Measurements from ENCODE around the gene AHCTF1. TPM values are rescaled to one million over a fixed set of nuclear protein-coding genes. Genes with fewer than 3 reads are reported as not detected.
"Not testable (repeated sequence)": the region's sequence is repeated elsewhere in the genome, so short reads cannot be mapped to it uniquely, and the experiment has no call there.

Gene AHCTF1
- total RNA-seq, 1 donor from 2014 or later = 31.3 TPM

- Mint-ChIP-seq H3K9me3 (peaks cover 9% of the 10 kb centered on the region), H3K27me3 (peaks cover 4% of the 10 kb centered on the region), H3K4me1 (no peaks in the 10 kb centered on the region), H3K27ac (no peak overlapping the region), H3K36me3 (ENCODE audit: low read depth) (no peaks in the 10 kb centered on the region), H3K4me3 (no peak overlapping the region)
- POLR2A ChIA-PET = no interaction called here
- intact Hi-C loops (cut with micrococcal nuclease) = no loop called here
- CTCF ChIA-PET = no interaction called here
- ATAC-seq (ENCODE audit: low read depth) (no peak), DNase-seq (no peak)
- TF ChIP-seq CTCF (IDR thresholded peaks at IDR 0.05) = no peak
These were observed 100.2 kb downstream of the AHCTF1 start for GRCh38 chr1:246831543-246831942.

- Mint-ChIP-seq H3K4me1 (no peaks in the 10 kb centered on the region), H3K9me3 (peaks cover 9% of the 10 kb centered on the region), H3K27me3 (peaks cover 4% of the 10 kb centered on the region), H3K4me3 (no peak overlapping the region), H3K27ac (no peak overlapping the region), H3K36me3 (ENCODE audit: low read depth) (no peaks in the 10 kb centered on the region)
- POLR2A ChIA-PET = no interaction called here
- CTCF ChIA-PET = no interaction called here
- intact Hi-C loops (cut with micrococcal nuclease) = no loop called here
- DNase-seq (no peak), ATAC-seq (ENCODE audit: low read depth) (no peak)
- TF ChIP-seq CTCF (IDR thresholded peaks at IDR 0.05) = no peak
These were observed 102.9 kb downstream of the AHCTF1 start for GRCh38 chr1:246828818-246829217.

- ATAC-seq (ENCODE audit: low read depth) = no peak
- no peaks in the 10 kb centered on the region for H3K4me1 Mint-ChIP-seq
- H3K36me3 Mint-ChIP-seq (ENCODE audit: low read depth) = no peaks in the 10 kb centered on the region
- no peak for TF ChIP-seq CTCF (IDR thresholded peaks at IDR 0.05)
- no peak for DNase-seq
- POLR2A ChIA-PET = no interaction called here
- H3K27ac Mint-ChIP-seq = no peak overlapping the region
- H3K4me3 Mint-ChIP-seq = no peak overlapping the region
- intact Hi-C loops (cut with micrococcal nuclease) = no loop called here
- CTCF ChIA-PET = no interaction called here
- peaks cover 9% of the 10 kb centered on the region for H3K9me3 Mint-ChIP-seq
- H3K27me3 Mint-ChIP-seq = peaks cover 2% of the 10 kb centered on the region
These were observed 104.4 kb downstream of the AHCTF1 start for GRCh38 chr1:246827396-246827795.

- peaks cover 9% of the 10 kb centered on the region for H3K9me3 Mint-ChIP-seq
- DNase-seq = no peak
- intact Hi-C loops (cut with micrococcal nuclease) = no loop called here
- ChIA-PET POLR2A (no interaction called here), CTCF (no interaction called here)
- no peaks in the 10 kb centered on the region for H3K4me1 Mint-ChIP-seq
- no peak overlapping the region for H3K27ac Mint-ChIP-seq
- H3K4me3 Mint-ChIP-seq = no peak overlapping the region
- peaks cover 2% of the 10 kb centered on the region for H3K27me3 Mint-ChIP-seq
- no peak for TF ChIP-seq CTCF (IDR thresholded peaks at IDR 0.05)
- no peaks in the 10 kb centered on the region for H3K36me3 Mint-ChIP-seq (ENCODE audit: low read depth)
- no peak for ATAC-seq (ENCODE audit: low read depth)
These were observed 106.1 kb downstream of the AHCTF1 start for GRCh38 chr1:246825557-246826175.

DNA sequence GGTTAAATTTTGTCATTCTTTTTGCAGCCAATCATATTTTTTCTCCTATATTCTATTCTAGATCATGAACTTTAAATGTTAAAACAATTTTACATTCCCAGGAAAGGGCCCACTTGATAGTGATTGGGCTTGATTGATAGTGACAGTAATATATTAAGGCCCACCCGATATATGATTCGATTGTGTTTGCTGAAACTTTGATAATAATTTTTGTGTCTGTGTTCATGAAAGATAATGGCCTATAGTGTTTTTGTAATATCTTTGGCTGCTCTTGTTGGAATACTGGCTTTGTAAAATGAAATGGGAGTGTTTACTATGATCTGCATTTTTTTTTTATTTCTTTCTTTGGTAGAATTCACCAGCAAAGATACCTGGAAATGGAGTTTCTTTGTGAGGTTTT, 107.2 kb downstream of the AHCTF1 start:
- Mint-ChIP-seq H3K36me3 (ENCODE audit: low read depth) (no peaks in the 10 kb centered on the region), H3K4me1 (no peaks in the 10 kb centered on the region), H3K9me3 (peaks cover 5% of the 10 kb centered on the region), H3K4me3 (no peak overlapping the region), H3K27ac (no peak overlapping the region), H3K27me3 (peaks cover 4% of the 10 kb centered on the region)
- ATAC-seq (ENCODE audit: low read depth) (no peak), DNase-seq (no peak)
- intact Hi-C loops (cut with micrococcal nuclease) = no loop called here
- CTCF ChIA-PET = no interaction called here
- no peak for TF ChIP-seq CTCF (IDR thresholded peaks at IDR 0.05)
- POLR2A ChIA-PET = no interaction called here

DNA sequence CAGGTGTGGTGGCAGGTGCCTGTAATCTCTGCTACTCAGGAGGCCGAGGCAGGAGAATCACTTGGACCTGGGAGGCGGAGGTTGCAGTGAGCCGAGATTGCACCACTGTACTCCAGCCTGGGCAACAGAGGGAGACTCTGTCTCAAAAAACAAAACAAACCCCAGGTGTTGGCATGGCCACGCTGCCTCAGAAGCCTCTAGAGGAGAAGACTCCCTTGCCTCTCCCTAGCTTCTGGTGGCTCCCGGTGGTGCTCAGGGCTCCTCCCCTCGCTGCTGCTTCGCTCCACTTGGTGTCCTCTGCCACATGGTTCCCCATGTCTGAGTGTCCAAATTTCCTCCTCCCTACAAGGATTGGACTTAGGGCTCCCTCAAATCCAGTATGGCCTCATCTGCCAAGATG, 109.6 kb downstream of the AHCTF1 start:
- intact Hi-C loops (cut with micrococcal nuclease); H3K27ac Mint-ChIP-seq; H3K9me3 Mint-ChIP-seq; CTCF ChIA-PET; H3K36me3 Mint-ChIP-seq (ENCODE audit: low read depth); H3K27me3 Mint-ChIP-seq; H3K4me1 Mint-ChIP-seq; POLR2A ChIA-PET; H3K4me3 Mint-ChIP-seq; ATAC-seq (ENCODE audit: low read depth); DNase-seq: not testable (repeated sequence)

Data from activated B cell treated with CpG ODN at 0.5 μM for 24 hours (primary cell).